K562 (cell line): ENCODE data around the gene CHL1.

Source experiments
- CBX5 ChIP-seq: IDR thresholded peaks from 2 replicates; pipeline ENCODE4 v1.6.1; 2014; ENCODE audit warnings: low read depth, borderline replicate concordance
- CC2D1A ChIP-seq: fragments of 450-650 bp; IDR thresholded peaks from 2 replicates; pipeline ENCODE4 v1.6.1; 2017; ENCODE audit warnings: mild to moderate bottlenecking
- RAD21 ChIP-seq, 2 experiments: fragments of 250-450 bp in 1 of 2; fragments of 450-650 bp in 1 of 2; sonication (Bioruptor Pico) in 1 of 2; formaldehyde crosslinking in 1 of 2; IDR thresholded peaks in 1 of 2; conservative IDR thresholded peaks in 1 of 2; 2 replicates each; pipeline versions ENCODE4 v1.4.0 to v1.8.0; 2020 to 2022; ENCODE audit warnings: mild to moderate bottlenecking in 2 of 2, moderate library complexity in 1 of 2
- SP1 ChIP-seq: sonication (generic); formaldehyde crosslinking; IDR thresholded peaks from 2 replicates; pipeline ENCODE4 v1.8.1; 2022; ENCODE audit warnings: mild to moderate bottlenecking, missing genetic modification reagents

DNA sequence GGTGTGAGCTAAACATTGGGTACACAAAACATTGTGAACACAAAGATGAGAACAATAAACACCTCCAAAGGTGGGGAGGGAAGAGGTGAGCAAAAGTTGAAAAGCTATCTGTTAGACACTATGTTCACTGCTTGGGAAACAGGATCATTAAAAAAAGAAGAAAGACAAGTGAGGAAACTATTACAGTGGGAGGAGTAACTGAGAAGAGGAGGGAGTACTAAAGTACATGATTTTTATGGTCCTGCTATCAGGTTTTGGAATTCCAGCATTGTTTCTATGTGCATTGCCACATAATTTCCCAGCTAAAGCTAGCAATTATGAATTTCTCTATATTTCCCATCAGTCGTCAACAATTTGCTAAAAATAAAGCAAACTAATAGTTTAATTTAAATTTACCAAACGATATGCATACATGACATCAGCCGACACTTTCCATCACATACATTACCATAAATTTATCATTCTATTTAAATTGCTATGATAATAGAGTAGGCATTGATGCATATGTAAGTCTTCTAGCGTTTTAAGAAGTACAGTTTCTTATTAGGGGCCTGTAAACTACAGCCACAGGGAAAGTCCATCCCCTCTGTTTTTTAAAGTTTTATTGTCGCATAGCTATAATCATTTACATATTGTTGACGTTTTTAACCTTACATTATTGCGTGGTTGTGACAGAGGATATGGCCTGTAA is 221.8 kb downstream of the CHL1 start:
- TF ChIP-seq CC2D1A = no peak
- no peak for TF ChIP-seq RAD21 (CRISPR knock-in tag; conservative IDR thresholded peaks at IDR 0.05 in 1 of 2, IDR thresholded peaks at IDR 0.05 in 1 of 2)
- TF ChIP-seq CBX5 = no peak
- TF ChIP-seq SP1 (CRISPR knock-in tag) = no peak
